Hippocampal formation (tissue), 2 donors: Measurements from ENCODE around the gene NRN1L.
"Not testable (repeated sequence)": the region's sequence is repeated elsewhere in the genome, so short reads cannot be mapped to it uniquely, and the experiment has no call there.

Experiments
- DNase-seq, 2 donors: peaks; one replicate each; lab custom pipeline; 2025; lab: John Stamatoyannopoulos, UW

Gene NRN1L

GRCh38 chr16:67884684-67885083 lies at the start of gene NRN1L:
Gene NRN1L (plus strand): TSS chr16:67884885. CDS start chr16:67884904, 19 bp downstream.
- DNase-seq, result peak; percentile 82 to 89

GRCh38 chr16:67837190-67837589 lies 47.5 kb upstream of the NRN1L start:
- not testable (repeated sequence) for DNase-seq

GRCh38 chr16:67837811-67838210 lies 46.9 kb upstream of the NRN1L start:
- DNase-seq, result no peak

GRCh38 chr16:67841198-67841815 lies 43.4 kb upstream of the NRN1L start:
- no peak for DNase-seq

GRCh38 chr16:67841816-67842508 lies 42.7 kb upstream of the NRN1L start, which contains the start of gene THAP11:
Gene THAP11 (plus strand): TSS chr16:67842320. CDS start chr16:67842555, 235 bp downstream.
- peak; percentile 92 to 94 for DNase-seq

- peak; percentile 38 to 67 for DNase-seq
These were observed 42.0 kb upstream of the NRN1L start for GRCh38 chr16:67842509-67843342.

- no peak for DNase-seq
These were observed 41.3 kb upstream of the NRN1L start for GRCh38 chr16:67843343-67843765.

GRCh38 chr16:67844497-67844896 lies 40.2 kb upstream of the NRN1L start:
- no peak for DNase-seq

- no peak for DNase-seq
These were observed 39.2 kb upstream of the NRN1L start for GRCh38 chr16:67845291-67846062.

- DNase-seq, result no peak
These were observed 38.7 kb upstream of the NRN1L start for GRCh38 chr16:67846063-67846319.

GRCh38 chr16:67846320-67847063 lies 38.2 kb upstream of the NRN1L start, which contains the start of gene NUTF2:
Gene NUTF2 (plus strand): TSS chr16:67846933. CDS start chr16:67865131, 18,198 bp downstream.
- DNase-seq, result peak; percentile 87 to 94

- DNase-seq, result no peak
These were observed 37.4 kb upstream of the NRN1L start, which contains the start of gene CENPT for GRCh38 chr16:67847064-67847861. Gene CENPT (minus strand): TSS chr16:67847693. CDS start chr16:67833859, 13,834 bp downstream.

GRCh38 chr16:67848118-67848517 lies 36.6 kb upstream of the NRN1L start:
- DNase-seq, result no peak

GRCh38 chr16:67853670-67854069 lies 31.0 kb upstream of the NRN1L start:
- DNase-seq, result no peak

- DNase-seq, result no peak
These were observed 28.9 kb upstream of the NRN1L start for GRCh38 chr16:67855789-67856188.

- no peak for DNase-seq
These were observed 27.6 kb upstream of the NRN1L start for GRCh38 chr16:67856927-67857546.

- DNase-seq, result no peak
These were observed 27.0 kb upstream of the NRN1L start for GRCh38 chr16:67857547-67858233.

GRCh38 chr16:67858500-67858899 lies 26.2 kb upstream of the NRN1L start:
- no peak for DNase-seq
